Activated CD8-positive, alpha-beta T cell treated with anti-CD3 and anti-CD28 coated beads, Interleukin-2, amount 10 ng/mL, durations not matched to agents 7 days and 5 days (primary cell): ENCODE data around the gene GMPS. TPM values are rescaled to one million over a fixed set of nuclear protein-coding genes. Genes with fewer than 3 reads are reported as not detected.
"Not testable (repeated sequence)": the region's sequence is repeated elsewhere in the genome, so short reads cannot be mapped to it uniquely, and the experiment has no call there.

Experiments
- ATAC-seq: fragments of 150-1000 bp; cut with Tn5 transposase; one replicate; pipeline ENCODE4 v1.10.0; 2021; ENCODE audit warnings: moderate library complexity
- CTCF ChIA-PET: fragments of 350-600 bp; sonication (Branson Sonifier 250); formaldehyde crosslinking; loops from one replicate; lab custom pipeline; 2021; ENCODE audit warnings: antibody characterized with exemption; lab: Charles Lee
- POLR2A ChIA-PET: fragments of 350-600 bp; sonication (Branson Sonifier 250); formaldehyde crosslinking; loops from one replicate; lab custom pipeline; 2021; ENCODE audit warnings: antibody characterized with exemption; lab: Charles Lee
- DNase-seq: peaks from one replicate; pipeline ENCODE4 v3.0.0-alpha.2; 2020
- H3K27ac Mint-ChIP-seq: one replicate; pipeline ENCODE4 v1.8.0; 2021; ENCODE audit warnings: mild to moderate bottlenecking, mixed read lengths
- H3K27me3 Mint-ChIP-seq: one replicate; pipeline ENCODE4 v1.8.0; 2021; ENCODE audit warnings: low read depth, mixed read lengths
- H3K36me3 Mint-ChIP-seq: one replicate; pipeline ENCODE4 v1.8.0; 2021; ENCODE audit warnings: low read depth, mixed read lengths
- H3K4me1 Mint-ChIP-seq: one replicate; pipeline ENCODE4 v1.8.0; 2021; ENCODE audit warnings: low read depth, mixed read lengths
- H3K4me3 Mint-ChIP-seq: one replicate; pipeline ENCODE4 v1.8.0; 2021; ENCODE audit warnings: mild to moderate bottlenecking, mixed read lengths
- H3K9me3 Mint-ChIP-seq: one replicate; pipeline ENCODE4 v1.8.0; 2022; ENCODE audit warnings: mixed read lengths; ENCODE audit not compliant: insufficient read depth
- total RNA-seq, 2 experiments: library from RNA; stranded (reverse); gene quantifications; one replicate each; pipeline ENCODE4 v1.2.3, GENCODE V29; 2021

Gene GMPS
- total RNA-seq, 2 experiments from 2014 or later, result 102 to 109 TPM

DNA sequence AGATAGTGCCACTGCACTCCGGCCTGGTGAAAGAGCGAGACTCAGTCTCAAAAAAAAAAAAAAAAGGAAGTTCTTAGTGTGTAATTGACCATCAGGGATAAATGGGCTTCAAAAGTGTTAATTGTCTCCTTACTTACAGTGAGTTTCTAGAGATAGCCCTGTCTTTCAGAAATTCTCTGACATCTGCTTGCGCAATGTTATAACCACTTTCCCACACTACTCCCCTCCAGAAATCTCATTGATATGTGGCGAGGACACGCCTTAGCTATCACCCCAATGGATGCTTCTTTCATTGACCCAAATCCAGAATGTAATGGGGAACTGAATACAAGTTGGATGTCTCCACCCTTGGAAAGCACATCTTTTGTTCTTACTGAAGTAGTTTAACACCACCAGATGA lies 70.9 kb downstream of the GMPS start:
- POLR2A ChIA-PET, result no interaction called here
- ATAC-seq, result no peak
- no peak for DNase-seq
- no peaks in the 10 kb centered on the region for H3K4me1 Mint-ChIP-seq
- no peaks in the 10 kb centered on the region for H3K9me3 Mint-ChIP-seq
- CTCF ChIA-PET, result interaction anchor here (5.7 kb wide), 1 partner anchor 135 kb away, joined by 29 read pairs; the partner anchor contains the start of gene C3orf33
- peaks cover 40% of the 10 kb centered on the region for H3K36me3 Mint-ChIP-seq
- no peak overlapping the region for H3K27ac Mint-ChIP-seq
- H3K4me3 Mint-ChIP-seq, result no peak overlapping the region
- no peaks in the 10 kb centered on the region for H3K27me3 Mint-ChIP-seq

DNA sequence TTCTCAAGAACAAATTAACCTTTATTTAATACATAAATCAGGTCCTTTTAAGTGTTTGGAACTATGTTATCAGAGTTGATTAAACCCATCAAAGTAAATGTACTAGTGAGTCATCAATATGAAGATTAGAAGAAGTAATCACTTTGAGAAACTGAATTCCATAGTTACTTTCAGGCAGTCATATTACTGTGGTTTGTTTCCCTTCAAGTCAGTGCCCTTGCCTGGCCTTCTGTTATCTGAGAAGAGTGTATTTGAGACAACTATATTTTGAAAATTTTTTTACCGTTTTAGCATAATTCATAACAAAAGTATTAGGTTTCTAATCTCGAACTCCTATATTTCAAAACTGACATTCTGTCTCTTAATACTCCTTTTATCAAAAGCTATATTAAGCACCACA lies 73.6 kb downstream of the GMPS start:
- Mint-ChIP-seq H3K9me3 (no peaks in the 10 kb centered on the region), H3K4me3 (no peak overlapping the region), H3K27ac (no peak overlapping the region), H3K36me3 (peaks cover 28% of the 10 kb centered on the region), H3K4me1 (no peaks in the 10 kb centered on the region), H3K27me3 (no peaks in the 10 kb centered on the region)
- CTCF ChIA-PET, result interaction anchor here (0.7 kb wide), 1 partner anchor 138 kb away, joined by 3 read pairs; the partner anchor contains the start of gene C3orf33
- ATAC-seq, result no peak
- POLR2A ChIA-PET, result no interaction called here
- DNase-seq, result no peak

DNA sequence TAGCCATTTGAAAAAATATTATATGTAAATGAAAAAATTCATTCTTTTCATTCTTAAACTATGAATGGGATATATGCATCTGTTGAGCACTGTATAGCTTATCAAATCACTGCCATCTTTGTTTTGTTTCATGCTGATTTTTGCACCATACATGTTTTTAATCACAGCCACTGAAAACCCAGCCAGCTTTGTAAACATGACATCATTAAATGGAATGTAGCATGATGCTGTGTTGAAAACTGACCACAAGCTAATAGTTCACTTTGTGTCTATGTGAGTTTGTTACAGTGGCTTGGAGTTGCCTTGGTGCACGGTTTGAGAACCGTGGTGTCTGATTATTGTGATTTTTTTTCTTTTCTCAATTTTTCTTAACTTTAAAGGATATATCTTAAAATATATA lies 75.7 kb downstream of the GMPS start:
- peaks cover 18% of the 10 kb centered on the region for H3K36me3 Mint-ChIP-seq
- H3K4me1 Mint-ChIP-seq, result no peaks in the 10 kb centered on the region
- H3K27me3 Mint-ChIP-seq, result no peaks in the 10 kb centered on the region
- ATAC-seq (no peak), DNase-seq (no peak)
- H3K4me3 Mint-ChIP-seq, result no peak overlapping the region
- no peaks in the 10 kb centered on the region for H3K9me3 Mint-ChIP-seq
- ChIA-PET CTCF (interaction anchor here (1.3 kb wide), 1 partner anchor 140 kb away, joined by 3 read pairs; no protein-coding TSS in a partner anchor), POLR2A (no interaction called here)
- no peak overlapping the region for H3K27ac Mint-ChIP-seq

DNA sequence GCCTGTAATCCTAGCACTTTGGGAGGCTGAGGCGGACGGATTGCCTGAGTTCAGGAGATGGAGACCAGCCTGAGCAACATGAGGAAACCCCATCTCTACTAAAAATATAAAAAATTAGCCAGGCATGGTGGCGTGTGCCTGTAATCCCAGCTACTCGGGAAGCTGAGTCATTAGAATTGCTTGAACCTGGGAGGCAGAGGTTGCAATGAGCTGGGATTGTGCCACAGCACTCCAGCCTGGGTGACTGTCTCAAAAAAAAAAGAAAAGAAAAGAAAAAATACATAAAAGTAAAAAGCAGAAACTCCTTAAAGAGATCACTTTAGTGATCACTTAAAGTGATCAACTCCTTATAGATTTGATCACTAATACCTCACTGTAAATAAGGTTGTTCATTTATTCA lies 78.0 kb downstream of the GMPS start:
- peaks cover 8% of the 10 kb centered on the region for H3K36me3 Mint-ChIP-seq
- no peak overlapping the region for H3K4me3 Mint-ChIP-seq
- DNase-seq (no peak), ATAC-seq (no peak)
- POLR2A ChIA-PET, result no interaction called here
- CTCF ChIA-PET, result no interaction called here
- H3K9me3 Mint-ChIP-seq, result no peaks in the 10 kb centered on the region
- H3K27ac Mint-ChIP-seq, result no peak overlapping the region
- no peaks in the 10 kb centered on the region for H3K27me3 Mint-ChIP-seq
- H3K4me1 Mint-ChIP-seq, result no peaks in the 10 kb centered on the region

- ChIA-PET CTCF (no interaction called here), POLR2A (no interaction called here)
- Mint-ChIP-seq H3K27ac (peak overlapping the region; percentile 1), H3K36me3 (peaks cover 9% of the 10 kb centered on the region), H3K9me3 (no peaks in the 10 kb centered on the region), H3K4me3 (no peak overlapping the region), H3K27me3 (no peaks in the 10 kb centered on the region), H3K4me1 (no peaks in the 10 kb centered on the region)
- ATAC-seq, result no peak
- no peak for DNase-seq
Observed at GRCh38 chr3:155949453-155950217, 79.2 kb downstream of the GMPS start.

DNA sequence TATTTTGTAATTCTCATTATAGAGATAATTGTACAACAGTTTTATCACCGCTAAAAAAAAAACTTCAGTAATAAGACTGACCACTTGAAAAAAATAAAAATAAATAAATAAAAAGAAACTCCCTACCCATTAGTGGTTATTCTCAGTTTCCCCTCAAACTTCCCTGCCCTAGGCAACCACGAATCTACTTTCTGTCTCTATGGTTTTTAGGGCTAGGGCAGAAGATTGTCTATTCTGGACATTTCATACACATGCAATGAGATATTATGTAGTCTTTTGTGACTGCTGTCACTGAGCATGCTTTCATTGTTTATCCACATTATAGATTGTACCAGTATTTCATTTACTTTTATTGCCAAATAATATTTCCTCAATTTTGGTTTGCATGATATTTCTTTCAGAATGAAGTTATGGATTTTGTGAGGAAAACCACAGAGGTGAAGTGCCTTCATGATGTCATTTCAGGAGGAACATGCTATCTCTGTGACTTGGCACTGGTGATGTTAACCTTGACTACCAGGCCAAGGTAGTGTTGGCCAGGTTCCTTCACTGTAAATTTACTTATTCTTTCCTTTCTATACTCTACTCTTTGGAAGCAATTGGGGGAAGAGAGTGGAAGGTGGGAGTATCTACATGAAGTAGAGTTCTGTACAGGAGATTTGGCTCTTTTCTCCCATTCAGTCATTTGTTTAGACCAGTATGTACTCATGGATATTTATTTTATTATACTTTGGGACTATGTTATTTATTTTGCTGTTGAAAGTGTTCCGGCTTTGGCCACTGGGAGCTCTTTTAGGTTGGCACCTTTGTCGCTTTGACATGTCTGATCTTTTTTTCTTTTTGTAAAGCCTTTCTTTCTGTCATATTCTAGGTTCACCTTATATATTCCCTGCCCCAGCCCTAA lies 86.3 kb downstream of the GMPS start:
- peaks cover 6% of the 10 kb centered on the region for H3K36me3 Mint-ChIP-seq
- CTCF ChIA-PET, result no interaction called here
- no peaks in the 10 kb centered on the region for H3K27me3 Mint-ChIP-seq
- H3K4me1 Mint-ChIP-seq, result peaks cover 5% of the 10 kb centered on the region
- no peak for DNase-seq
- no peak overlapping the region for H3K27ac Mint-ChIP-seq
- H3K4me3 Mint-ChIP-seq, result no peak overlapping the region
- H3K9me3 Mint-ChIP-seq, result no peaks in the 10 kb centered on the region
- no peak for ATAC-seq
- POLR2A ChIA-PET, result no interaction called here

- Mint-ChIP-seq H3K27me3 (no peaks in the 10 kb centered on the region), H3K9me3 (no peaks in the 10 kb centered on the region), H3K4me1 (peaks cover 5% of the 10 kb centered on the region), H3K27ac (no peak overlapping the region), H3K36me3 (peaks cover 3% of the 10 kb centered on the region), H3K4me3 (no peak overlapping the region)
- DNase-seq (no peak), ATAC-seq (no peak)
- ChIA-PET CTCF (no interaction called here), POLR2A (no interaction called here)
Observed at GRCh38 chr3:155957412-155957880, 87.0 kb downstream of the GMPS start.

DNA sequence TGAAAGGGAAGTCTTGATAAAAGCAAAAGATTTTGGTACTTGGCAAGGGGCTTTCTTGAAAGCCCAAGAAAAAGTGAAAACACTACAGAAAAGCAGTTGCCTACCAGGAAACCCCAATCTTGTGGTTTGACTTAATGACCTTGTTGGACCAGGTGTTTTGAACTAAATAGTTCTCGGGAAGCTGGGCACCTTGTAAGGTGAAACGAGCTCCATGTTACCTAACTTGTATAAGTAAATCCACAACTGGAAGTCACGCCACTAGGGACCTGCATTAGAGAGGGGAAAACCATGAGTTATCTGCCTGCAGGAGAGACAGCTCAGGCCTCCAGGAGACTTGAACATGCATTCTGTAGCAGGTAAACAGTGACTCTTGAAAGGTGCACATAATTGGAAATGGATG lies 88.2 kb downstream of the GMPS start:
- ATAC-seq, result no peak
- H3K9me3 Mint-ChIP-seq, result no peaks in the 10 kb centered on the region

GRCh38 chr3:155960060-155960459 lies 89.6 kb downstream of the GMPS start:
- H3K4me3 Mint-ChIP-seq, result no peak overlapping the region
- no peaks in the 10 kb centered on the region for H3K27me3 Mint-ChIP-seq
- H3K9me3 Mint-ChIP-seq, result no peaks in the 10 kb centered on the region
- ATAC-seq (no peak), DNase-seq (no peak)
- POLR2A ChIA-PET, result interaction anchor here (0.7 kb wide), 1 partner anchor 51 kb away, joined by 3 read pairs; no protein-coding TSS in a partner anchor
- CTCF ChIA-PET, result interaction anchor here (1.5 kb wide), 1 partner anchor 1177 kb away, joined by 3 read pairs; no protein-coding TSS in a partner anchor
- H3K27ac Mint-ChIP-seq, result no peak overlapping the region
- no peaks in the 10 kb centered on the region for H3K36me3 Mint-ChIP-seq
- peaks cover 5% of the 10 kb centered on the region for H3K4me1 Mint-ChIP-seq

More for the DNA sequence above, 88.2 kb downstream of the GMPS start:
- no peaks in the 10 kb centered on the region for H3K27me3 Mint-ChIP-seq
- H3K27ac Mint-ChIP-seq, result no peak overlapping the region
- H3K4me3 Mint-ChIP-seq, result no peak overlapping the region
- H3K36me3 Mint-ChIP-seq, result peaks cover 3% of the 10 kb centered on the region
- POLR2A ChIA-PET, result no interaction called here
- H3K4me1 Mint-ChIP-seq, result peaks cover 5% of the 10 kb centered on the region
- CTCF ChIA-PET, result no interaction called here
- DNase-seq, result no peak

GRCh38 chr3:155961044-155961443 lies 90.6 kb downstream of the GMPS start:
- H3K27ac Mint-ChIP-seq, POLR2A ChIA-PET, DNase-seq, H3K36me3 Mint-ChIP-seq, H3K27me3 Mint-ChIP-seq, H3K4me3 Mint-ChIP-seq, H3K4me1 Mint-ChIP-seq, H3K9me3 Mint-ChIP-seq, ATAC-seq: not testable (repeated sequence)
- CTCF ChIA-PET, result interaction anchor here (1.5 kb wide), 1 partner anchor 1176 kb away, joined by 3 read pairs; no protein-coding TSS in a partner anchor

DNA sequence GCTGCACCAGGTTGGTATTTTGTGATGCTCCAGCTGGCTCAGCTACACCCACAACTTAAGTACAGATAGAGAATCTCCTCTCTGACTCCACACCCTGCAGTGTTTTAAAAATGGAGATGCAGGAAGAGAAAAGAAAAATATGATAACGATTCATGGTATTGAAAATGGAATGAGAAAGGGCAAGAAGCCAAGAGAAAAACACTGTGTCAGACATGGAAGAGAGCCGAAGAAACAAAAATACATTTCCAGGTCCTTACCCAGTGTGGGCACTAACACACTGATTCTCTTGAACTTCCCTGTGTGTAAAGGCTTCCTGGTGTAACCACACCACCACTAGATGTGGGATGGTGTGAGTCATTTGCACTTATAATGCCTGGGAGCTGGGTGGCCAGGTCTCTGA lies 93.1 kb downstream of the GMPS start:
- Mint-ChIP-seq H3K4me1 (peaks cover 3% of the 10 kb centered on the region), H3K27me3 (no peaks in the 10 kb centered on the region), H3K27ac (no peak overlapping the region), H3K36me3 (no peaks in the 10 kb centered on the region), H3K4me3 (no peak overlapping the region), H3K9me3 (no peaks in the 10 kb centered on the region)
- ATAC-seq (no peak), DNase-seq (no peak)
- CTCF ChIA-PET, result no interaction called here
- POLR2A ChIA-PET, result no interaction called here

- no peak for ATAC-seq
- ChIA-PET POLR2A (no interaction called here), CTCF (no interaction called here)
- Mint-ChIP-seq H3K27ac (no peak overlapping the region), H3K9me3 (no peaks in the 10 kb centered on the region), H3K4me1 (no peaks in the 10 kb centered on the region), H3K36me3 (no peaks in the 10 kb centered on the region), H3K27me3 (no peaks in the 10 kb centered on the region), H3K4me3 (no peak overlapping the region)
- DNase-seq, result no peak
Observed at GRCh38 chr3:155970398-155970797, 99.9 kb downstream of the GMPS start.
